G401 (cell line): ENCODE data around the gene TM4SF20. TPM values are rescaled to one million over a fixed set of nuclear protein-coding genes. Genes with fewer than 3 reads are reported as not detected.
A peak's percentile ranks its signal among the peaks of the same experiment; 100 is the strongest.

ENCODE experiments used
- DNase-seq: peaks from one replicate; pipeline ENCODE4 v3.0.0-alpha.2; 2015; ENCODE audit warnings: low spot score
- in situ Hi-C: cut with HindIII; loops from 2 replicates; pipeline ENCODE4 v1.10.0; 2016; ENCODE audit warnings: low sequenced_read_pairs, mixed read lengths
- total RNA-seq: library from RNA; depleted of rRNA; stranded (reverse); fragments of >200 nt; shearing (Covaris generic); gene quantifications from 2 replicates; pipeline ENCODE4 v1.2.3, GENCODE V29; 2014; rRNA removed

The TM4SF20 gene
- total RNA-seq, 1 experiment from 2014 or later: not detected

- no peak for DNase-seq
- in situ Hi-C loops: no loop called here
These were observed 52.3 kb downstream of the TM4SF20 start for GRCh38 chr2:227326783-227327182.

GRCh38 chr2:227325839-227326195 lies 53.3 kb downstream of the TM4SF20 start:
- peak; percentile 51 for DNase-seq
- in situ Hi-C loops: no loop called here

GRCh38 chr2:227324995-227325838 lies 53.9 kb downstream of the TM4SF20 start, which contains the start of gene MFF:
Gene MFF (plus strand): TSS chr2:227325251. CDS start chr2:227330666, 5,415 bp downstream.
- in situ Hi-C loops: no loop called here
- peak; percentile 90 for DNase-seq

- in situ Hi-C loops: no loop called here
- no peak for DNase-seq
These were observed 54.5 kb downstream of the TM4SF20 start for GRCh38 chr2:227324642-227324994.

- in situ Hi-C loops: no loop called here
These were observed 55.3 kb downstream of the TM4SF20 start for GRCh38 chr2:227323818-227324217.

DNA sequence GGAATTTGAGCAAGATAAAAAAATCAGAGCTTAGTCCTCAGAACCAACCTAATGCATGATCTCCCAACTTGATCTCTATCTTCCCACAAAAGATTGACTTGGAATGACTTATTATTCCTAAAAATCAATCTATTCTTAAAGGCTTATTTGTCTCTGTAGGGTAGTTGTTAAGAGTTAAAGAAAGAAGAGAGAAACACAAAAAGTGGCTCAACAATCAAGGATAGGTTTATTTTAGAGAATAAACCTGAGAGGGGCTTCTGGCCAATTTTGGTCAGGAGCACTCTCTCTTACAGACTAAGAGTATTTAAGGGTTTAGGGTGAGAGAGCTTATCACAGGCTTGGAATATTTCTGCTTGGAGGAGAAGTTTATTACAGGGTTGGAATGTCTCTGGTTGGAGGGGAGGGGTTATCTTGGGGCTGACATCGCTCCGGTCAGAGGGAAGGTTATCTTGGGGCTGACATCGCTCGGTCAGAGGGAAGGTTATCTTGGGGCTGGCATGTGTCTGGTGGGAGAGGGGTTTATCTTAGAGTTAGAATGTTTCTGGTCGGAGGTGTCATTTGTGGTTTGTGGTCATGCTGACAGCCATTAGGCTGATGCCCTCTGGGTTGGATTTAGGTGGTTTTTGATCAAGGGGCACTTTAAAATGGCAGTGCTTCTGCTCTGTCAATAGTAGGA lies 56.4 kb downstream of the TM4SF20 start:
- in situ Hi-C loops: no loop called here
- DNase-seq: no peak

More at GRCh38 chr2:227323818-227324217, 55.3 kb downstream of the TM4SF20 start:
- DNase-seq: no peak

GRCh38 chr2:227320305-227321094 lies 58.6 kb downstream of the TM4SF20 start:
- no peak for DNase-seq
- in situ Hi-C loops: no loop called here

DNA sequence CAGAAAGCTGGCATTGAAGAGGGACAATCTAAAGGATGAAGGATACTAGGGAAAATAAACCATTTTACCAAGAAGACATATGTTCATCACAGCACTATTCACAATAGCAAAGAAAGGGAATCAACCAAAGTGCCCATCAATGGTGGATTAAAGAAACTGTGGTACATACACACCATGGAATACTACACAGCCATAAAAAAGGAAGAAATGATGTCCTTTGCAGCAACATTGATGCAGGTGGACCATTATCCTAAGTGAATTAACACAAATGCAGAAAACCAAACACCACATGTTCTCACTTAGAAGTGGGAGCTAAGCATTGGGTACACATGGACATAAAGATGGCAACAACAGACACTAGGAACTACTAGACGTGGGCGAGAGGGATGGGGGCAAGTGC lies 61.3 kb downstream of the TM4SF20 start:
- in situ Hi-C loops: no loop called here
- DNase-seq: no peak

DNA sequence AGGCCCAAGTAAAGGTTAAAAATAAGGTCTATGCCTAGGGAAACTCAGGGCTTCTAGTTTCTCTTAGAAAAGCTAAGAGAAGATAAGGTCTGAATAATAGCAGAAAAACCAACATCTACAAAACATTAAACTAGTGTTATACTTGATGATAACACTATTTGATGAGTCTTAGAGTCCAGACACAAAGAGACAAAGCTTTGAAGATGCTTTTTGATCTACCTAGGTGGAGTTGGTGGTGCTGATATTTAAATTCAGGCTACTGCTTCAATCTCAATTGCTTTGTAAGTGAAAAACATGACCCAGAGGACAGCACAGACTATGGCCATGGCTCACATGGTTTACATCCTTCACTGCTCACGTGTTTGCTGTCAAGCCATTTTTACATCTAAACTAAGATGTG lies 65.8 kb downstream of the TM4SF20 start:
- in situ Hi-C loops: no loop called here
- no peak for DNase-seq

- no peak for DNase-seq
- in situ Hi-C loops: no loop called here
These were observed 66.5 kb downstream of the TM4SF20 start for GRCh38 chr2:227312579-227312978.

Other genes with a start within 250 kb of the TM4SF20 start
- 2.3 TPM in 1 of 2 replicates, not detected in the other for gene COL4A4, start 215.1 kb downstream of the TM4SF20 start, total RNA-seq
- 3.0 TPM in 1 of 2 replicates, not detected in the other for gene COL4A3, start 214.7 kb downstream of the TM4SF20 start, total RNA-seq
- 116 and 185 TPM in 2 replicates for gene MFF, start 54.1 kb downstream of the TM4SF20 start, total RNA-seq
- not detected in 2 replicates for gene SCYGR1, start 8.6 kb upstream of the TM4SF20 start, total RNA-seq
- 37.8 and 54.9 TPM in 2 replicates for gene AGFG1, start 92.8 kb upstream of the TM4SF20 start, total RNA-seq
- not detected in 2 replicates for gene SCYGR2, start 219.6 kb upstream of the TM4SF20 start, total RNA-seq
- not detected in 2 replicates for gene SCYGR3, start 235.5 kb upstream of the TM4SF20 start, total RNA-seq
- not detected in 2 replicates for gene SCYGR4, start 238.2 kb upstream of the TM4SF20 start, total RNA-seq